NCI-H128 (cell line): ENCODE data around the gene RNF130.

Source experiments
- DNase-seq: peaks from one replicate; lab custom pipeline; 2025; ENCODE audit not compliant: unreplicated experiment; lab: John Stamatoyannopoulos, UW

The RNF130 gene

DNA sequence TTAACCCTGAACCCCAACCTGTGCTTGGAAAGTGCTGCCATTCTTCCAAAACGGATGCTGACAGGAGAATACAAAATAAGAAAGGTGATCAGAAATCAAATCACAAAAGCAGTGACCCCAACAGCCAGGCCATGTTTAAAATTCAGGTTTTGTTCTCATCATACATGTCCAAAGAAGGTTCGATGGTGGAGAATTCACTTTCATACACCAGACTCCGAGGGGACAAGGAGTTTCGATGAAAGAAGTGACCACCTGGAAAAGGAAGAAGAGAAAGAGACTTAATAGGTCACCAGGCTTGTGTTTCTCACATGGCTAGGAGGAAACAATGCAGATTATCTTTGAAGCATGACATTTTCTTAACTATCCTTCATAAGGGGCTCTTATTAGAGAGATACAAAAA, 151.4 kb downstream of the RNF130 start:
- DNase-seq = no peak

DNA sequence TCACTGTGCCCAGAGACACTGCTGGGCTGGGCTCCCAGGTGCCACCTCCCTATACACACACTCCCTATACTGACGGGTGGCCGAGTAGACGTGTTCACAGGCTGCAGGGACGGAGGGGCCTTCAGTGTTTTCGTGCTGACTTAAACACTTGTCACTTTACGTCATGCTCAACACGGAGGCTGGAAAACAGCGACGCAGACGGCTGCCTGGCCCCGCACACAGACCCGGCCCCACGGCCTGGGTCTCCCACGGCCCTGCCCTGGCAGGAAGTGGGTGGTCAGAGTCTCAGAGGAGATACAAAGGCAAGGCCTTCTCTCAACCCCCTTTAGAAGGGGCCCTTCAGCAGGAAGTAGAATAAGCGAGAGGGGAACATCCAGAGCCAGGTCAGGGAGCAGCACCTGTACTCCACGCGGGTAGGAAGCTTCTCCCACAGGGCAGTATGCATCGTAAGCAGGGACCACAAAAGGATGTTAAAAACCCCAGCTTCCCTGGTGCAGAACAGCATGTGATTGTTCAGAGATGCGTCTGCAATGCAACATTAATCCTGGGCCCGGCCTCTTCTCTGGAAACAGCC, 152.0 kb downstream of the RNF130 start:
- no peak for DNase-seq

GRCh38 chr5:179918742-179919486, 152.6 kb downstream of the RNF130 start:
- DNase-seq = no peak

DNA sequence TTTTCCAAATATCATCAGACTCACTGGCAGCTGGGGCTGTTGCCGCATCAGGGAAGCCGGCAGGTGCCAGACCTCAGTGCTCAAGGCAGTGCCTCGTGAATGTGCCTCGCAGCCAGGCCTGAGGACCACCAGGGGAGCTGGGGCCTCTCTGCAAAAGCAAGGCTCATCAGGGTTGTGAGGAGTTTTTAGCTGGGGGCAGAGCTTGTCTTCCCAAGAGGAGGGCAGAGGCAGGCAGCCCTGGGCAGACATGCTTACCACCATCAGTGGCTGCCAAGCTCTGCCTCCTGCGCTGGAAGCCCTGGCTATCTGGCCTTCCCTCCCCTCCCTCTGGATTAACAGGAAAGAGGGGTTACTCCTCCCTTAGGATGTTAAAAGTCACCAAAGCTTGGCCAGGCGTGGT, 155.0 kb downstream of the RNF130 start:
- DNase-seq = no peak

- no peak for DNase-seq
Observed at GRCh38 chr5:179915406-179915935, 156.1 kb downstream of the RNF130 start.

GRCh38 chr5:179914032-179914755, 157.4 kb downstream of the RNF130 start:
- no peak for DNase-seq

DNA sequence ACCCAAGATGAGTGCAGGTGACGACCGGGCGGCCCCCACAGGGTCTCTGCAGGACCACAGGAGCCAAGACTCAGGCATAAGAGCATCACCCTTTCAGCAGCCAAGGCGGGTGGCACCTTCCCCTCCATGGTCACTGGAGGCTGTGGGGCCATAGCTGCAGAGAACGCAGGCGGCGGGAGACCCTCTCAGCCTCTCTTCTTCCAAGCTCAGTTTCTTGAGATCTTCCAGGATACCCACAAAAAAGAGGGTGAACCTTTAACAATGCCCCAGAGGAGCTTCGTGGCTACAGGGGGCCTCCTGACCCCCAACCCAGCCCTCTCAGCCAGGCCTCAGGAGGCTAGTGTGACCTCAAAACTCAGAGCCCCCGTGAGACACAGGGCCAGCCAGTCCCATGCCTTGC, 158.1 kb downstream of the RNF130 start:
- no peak for DNase-seq

DNA sequence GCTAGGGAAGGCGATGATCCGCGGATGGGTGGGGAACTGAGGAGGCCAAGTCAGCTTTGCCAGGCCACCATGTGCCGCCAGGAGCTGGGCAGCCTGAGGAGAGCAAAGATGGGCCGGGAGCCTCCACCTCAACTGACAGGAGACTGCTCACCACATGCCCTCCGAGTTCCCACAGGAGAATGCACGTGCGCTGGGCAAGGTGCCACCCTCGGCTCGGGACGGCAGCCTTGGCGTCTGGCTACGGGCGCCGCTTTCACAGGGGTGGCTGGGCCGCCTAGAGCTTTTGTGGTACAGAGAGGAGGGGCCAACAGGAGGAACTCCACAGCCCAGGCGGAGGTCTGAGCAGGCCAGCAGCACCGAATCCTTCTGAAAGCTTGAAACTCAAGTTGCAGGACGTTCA, 158.6 kb downstream of the RNF130 start:
- DNase-seq = no peak

GRCh38 chr5:179912386-179912785, 159.2 kb downstream of the RNF130 start:
- no peak for DNase-seq

DNA sequence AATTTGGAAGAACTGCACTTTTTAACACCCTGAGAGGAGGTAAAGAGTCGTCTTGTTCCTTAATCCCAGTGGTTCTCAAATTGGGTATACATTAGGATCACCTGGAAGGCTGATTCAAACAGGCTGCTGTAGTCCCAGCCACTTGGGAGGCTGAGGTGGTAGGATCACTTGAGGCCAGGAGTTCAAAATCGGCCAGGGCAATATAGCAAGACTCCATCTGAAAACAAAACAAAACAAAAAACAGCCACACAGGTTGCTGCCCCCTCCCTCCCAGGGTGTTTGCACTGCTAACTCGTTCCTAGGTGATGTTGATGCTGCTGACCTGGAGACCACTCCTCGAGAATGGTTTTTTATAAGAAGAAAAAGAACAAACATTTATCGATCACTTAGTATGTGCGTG, 162.3 kb downstream of the RNF130 start:
- DNase-seq = no peak

- DNase-seq = no peak
Observed at GRCh38 chr5:179908528-179908927, 163.0 kb downstream of the RNF130 start.

- no peak for DNase-seq
Observed at GRCh38 chr5:179907556-179908324, 163.8 kb downstream of the RNF130 start, which contains the start of gene TBC1D9B. Gene TBC1D9B (minus strand): TSS chr5:179907897. CDS start chr5:179907821, 76 bp downstream.

DNA sequence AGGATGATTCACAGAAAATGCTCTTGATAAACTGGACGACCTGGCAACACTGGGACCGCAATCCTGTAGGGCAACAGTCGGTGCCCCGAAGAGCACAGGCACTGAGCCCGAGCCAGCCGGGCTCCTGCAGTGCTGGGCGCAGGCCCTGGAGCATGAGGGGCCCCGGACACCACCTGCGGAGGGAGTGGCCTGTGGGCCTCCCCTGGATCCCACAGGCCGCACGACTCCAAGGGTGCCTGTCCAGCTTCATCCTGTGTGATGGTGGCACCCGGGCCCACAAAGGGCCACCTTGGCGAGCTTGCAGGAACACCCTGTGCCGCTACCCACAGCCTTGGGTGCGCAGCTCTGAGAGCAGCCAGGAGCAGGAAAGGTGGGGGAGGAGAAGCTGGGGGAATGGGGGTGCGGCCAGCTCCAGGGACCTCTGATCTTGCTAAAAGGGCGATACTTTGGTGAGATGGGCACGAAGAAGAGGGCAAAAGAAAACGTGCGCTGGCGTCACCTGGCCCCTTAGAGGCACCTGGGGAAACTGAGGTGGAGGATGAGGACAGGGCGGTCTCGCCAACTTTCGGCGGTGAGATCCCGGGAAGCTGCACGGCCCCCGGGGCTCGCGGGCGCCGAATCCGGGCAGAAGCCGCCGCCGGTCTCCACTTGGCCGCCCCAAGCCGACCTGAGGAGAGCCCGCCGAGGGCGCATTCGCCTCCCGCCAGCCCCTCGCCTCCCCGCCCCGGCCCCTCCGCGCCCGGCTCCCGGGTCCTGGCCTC, 164.6 kb downstream of the RNF130 start:
- DNase-seq = no peak

DNA sequence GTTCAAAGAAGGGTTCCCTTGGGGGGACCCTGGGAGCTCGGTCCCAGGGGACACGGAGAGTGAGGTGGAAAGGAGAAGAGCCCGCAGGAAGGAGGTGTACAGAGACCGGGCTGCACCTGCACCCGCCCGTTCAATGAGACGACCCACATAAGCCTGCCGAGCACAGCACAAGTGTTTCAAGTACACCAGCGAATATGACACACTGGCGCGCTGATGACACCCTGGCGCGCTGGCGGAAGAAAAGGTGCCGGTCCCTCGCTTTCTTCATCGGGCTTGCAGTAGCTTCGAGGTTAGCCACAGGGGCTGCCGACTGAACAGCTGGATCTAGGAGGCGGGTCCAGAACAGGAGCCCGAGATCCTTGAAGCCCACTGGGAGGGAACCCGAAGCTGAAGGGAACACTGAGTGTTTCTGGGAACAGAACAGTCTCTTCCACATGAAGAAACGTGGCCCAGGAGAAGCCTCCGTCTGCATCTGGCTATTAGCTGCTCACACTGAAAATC, 165.2 kb downstream of the RNF130 start:
- DNase-seq = no peak

- no peak for DNase-seq
Observed at GRCh38 chr5:179905161-179905560, 166.4 kb downstream of the RNF130 start.
